A673 (cell line): ENCODE measurements around the gene OR10A2.

ENCODE experiments used
- EZH2 ChIP-seq: fragments of 200-600 bp; sonication (generic); IDR thresholded peaks from 2 replicates; pipeline ENCODE4 v1.6.1; 2017; ENCODE audit warnings: borderline replicate concordance, low read depth, mild to moderate bottlenecking, mixed read lengths, antibody characterized with exemption, low read length; ENCODE audit not compliant: poor library complexity, severe bottlenecking
- TF ChIP-seq, protein P1 (sequence below): fragments of 300-800, 200-600 bp; sonication (generic); conservative IDR thresholded peaks from 2 replicates; pipeline ENCODE4 v1.5.1; 2017; ENCODE audit warnings: low read depth, mild to moderate bottlenecking, antibody characterized with exemption, low read length, moderate library complexity, mixed read lengths

DNA sequence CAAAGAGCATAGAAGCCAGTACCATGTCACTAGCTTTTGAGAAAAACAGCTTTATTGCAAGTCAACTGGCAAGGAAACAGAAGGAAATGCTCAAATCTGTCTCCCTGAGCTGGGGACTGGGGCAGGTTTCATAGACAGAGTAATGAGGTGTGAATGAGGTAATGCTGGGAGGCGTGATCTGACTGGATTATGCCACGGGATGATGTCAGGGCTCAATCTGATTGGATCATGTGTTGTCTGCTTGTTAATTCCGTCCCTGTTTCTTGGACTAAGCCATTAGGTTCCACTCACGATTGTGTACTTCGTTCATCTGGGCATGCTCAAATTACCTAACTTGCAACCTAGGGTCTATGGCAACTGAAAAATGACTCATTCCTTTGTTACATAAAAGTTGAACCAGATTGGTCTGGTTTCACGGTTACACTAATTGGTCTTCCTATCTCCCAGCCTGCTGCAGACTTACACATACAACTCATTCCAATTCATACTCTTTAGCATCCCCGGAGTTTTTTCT lies 37.6 kb upstream of the OR10A2 start:
- TF ChIP-seq, protein P1, sequence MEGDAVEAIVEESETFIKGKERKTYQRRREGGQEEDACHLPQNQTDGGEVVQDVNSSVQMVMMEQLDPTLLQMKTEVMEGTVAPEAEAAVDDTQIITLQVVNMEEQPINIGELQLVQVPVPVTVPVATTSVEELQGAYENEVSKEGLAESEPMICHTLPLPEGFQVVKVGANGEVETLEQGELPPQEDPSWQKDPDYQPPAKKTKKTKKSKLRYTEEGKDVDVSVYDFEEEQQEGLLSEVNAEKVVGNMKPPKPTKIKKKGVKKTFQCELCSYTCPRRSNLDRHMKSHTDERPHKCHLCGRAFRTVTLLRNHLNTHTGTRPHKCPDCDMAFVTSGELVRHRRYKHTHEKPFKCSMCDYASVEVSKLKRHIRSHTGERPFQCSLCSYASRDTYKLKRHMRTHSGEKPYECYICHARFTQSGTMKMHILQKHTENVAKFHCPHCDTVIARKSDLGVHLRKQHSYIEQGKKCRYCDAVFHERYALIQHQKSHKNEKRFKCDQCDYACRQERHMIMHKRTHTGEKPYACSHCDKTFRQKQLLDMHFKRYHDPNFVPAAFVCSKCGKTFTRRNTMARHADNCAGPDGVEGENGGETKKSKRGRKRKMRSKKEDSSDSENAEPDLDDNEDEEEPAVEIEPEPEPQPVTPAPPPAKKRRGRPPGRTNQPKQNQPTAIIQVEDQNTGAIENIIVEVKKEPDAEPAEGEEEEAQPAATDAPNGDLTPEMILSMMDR = no peak
- no peak for TF ChIP-seq EZH2
